Gastrocnemius medialis (tissue), 4 donors: Measurements from ENCODE around the gene ZNF451. TPM values are rescaled to one million over a fixed set of nuclear protein-coding genes. Genes with fewer than 3 reads are reported as not detected.

Source experiments
- ATAC-seq, 2 donors: fragments of 150-250 bp; one replicate each; pipeline ENCODE4 v1.9.1; 2016
- DNase-seq, 2 donors: peaks; one replicate each; pipeline ENCODE4 v3.0.0-alpha.2; 2019
- H3K27ac ChIP-seq, 4 donors: fragments of 200-600 bp; sonication (generic); 1 replicate in 1 of 4; 2 replicates in 3 of 4; pipeline ENCODE4 v1.5.1; 2016 to 2018; ENCODE audit warnings: mild to moderate bottlenecking in 2 of 4, moderate library complexity in 1 of 4
- H3K27me3 ChIP-seq, 3 donors: fragments of 200-600 bp; sonication (generic) in 2 of 3; 1 replicate in 1 of 3; 2 replicates in 2 of 3; pipeline versions ENCODE4 v1.5.1 to v1.6.0; 2016 to 2019; ENCODE audit warnings: mild to moderate bottlenecking in 1 of 3, moderate library complexity in 1 of 3
- H3K36me3 ChIP-seq, 2 donors: fragments of 200-600 bp; sonication (generic) in 1 of 2; one replicate each; pipeline ENCODE4 v1.5.1; 2017 to 2018
- H3K4me1 ChIP-seq, 2 donors: fragments of 200-600 bp; sonication (generic) in 1 of 2; one replicate each; pipeline ENCODE4 v1.5.1; 2016 to 2017; ENCODE audit warnings: mild to moderate bottlenecking in 2 of 2
- H3K4me3 ChIP-seq, 4 donors: fragments of 200-600 bp; sonication (generic) in 3 of 4; 1 replicate in 1 of 4; 2 replicates in 3 of 4; pipeline ENCODE4 v1.5.1; 2016 to 2019; ENCODE audit warnings: mild to moderate bottlenecking in 2 of 4
- H3K9me3 ChIP-seq, 3 donors: fragments of 200-600 bp; sonication (generic) in 2 of 3; 1 replicate in 1 of 3; 2 replicates in 2 of 3; pipeline ENCODE4 v1.5.1; 2016 to 2019
- POLR2A ChIP-seq, 2 donors: fragments of 450-650 bp; IDR thresholded peaks; one replicate each; pipeline ENCODE4 v1.6.1; 2017; ENCODE audit warnings: antibody characterized with exemption in 2 of 2, mild to moderate bottlenecking in 2 of 2, moderate library complexity in 2 of 2
- in situ Hi-C, 4 donors: fragments of 200-750 bp; cut with MboI; loops; one replicate each; pipeline versions ENCODE4 v1.15.0 to v1.8.0; 2017; ENCODE audit warnings: low sequenced_read_pairs in 4 of 4
- intact Hi-C: fragments of 100-400 bp; cut with DNase I; formaldehyde crosslinking; loops from one replicate; pipeline ENCODE4 v1.15.1; 2023; ENCODE audit warnings: low total_unique reads
- total RNA-seq, 4 donors: library from RNA; depleted of rRNA; stranded (reverse); fragments of >200 nt; gene quantifications; one replicate each; pipeline versions ENCODE4 v1.1.0 to v1.2.3, GENCODE V29; 2016
- TF ChIP-seq, protein P1 (sequence below), 5 experiments: fragments of 450-650 bp in 3 of 5; fragments of 200-600 bp in 2 of 5; sonication (generic) in 2 of 5; IDR thresholded peaks in 4 of 5; conservative IDR thresholded peaks in 1 of 5; 1 replicate in 4 of 5; 2 replicates in 1 of 5; pipeline ENCODE4 v1.5.1; 2016 to 2019; ENCODE audit warnings: antibody characterized with exemption in 5 of 5, mild to moderate bottlenecking in 3 of 5, moderate library complexity in 3 of 5

The ZNF451 gene
- total RNA-seq, 4 donors from 2014 or later = 27.1 to 36.8 (median 28.0) TPM

GRCh38 chr6:57048577-57048976 is 41.4 kb upstream of the ZNF451 start:
- H3K27ac ChIP-seq = no peak overlapping the region
- DNase-seq (no peak), ATAC-seq (no peak)
- H3K9me3 ChIP-seq = no peaks in the 10 kb centered on the region
- in situ Hi-C loops = no loop called here
- H3K4me1 ChIP-seq = peaks cover 10 to 13% of the 10 kb centered on the region in 2 donors
- peaks cover 2 to 23% of the 10 kb centered on the region in 2 donors for H3K36me3 ChIP-seq
- no peak overlapping the region for H3K4me3 ChIP-seq
- no peak for TF ChIP-seq POLR2A (IDR thresholded peaks at IDR 0.05)
- no peaks in the 10 kb centered on the region for H3K27me3 ChIP-seq
- intact Hi-C loops = loop anchor here (5.0 kb wide), 1 partner anchor 39 kb away; no protein-coding TSS in a partner anchor

DNA sequence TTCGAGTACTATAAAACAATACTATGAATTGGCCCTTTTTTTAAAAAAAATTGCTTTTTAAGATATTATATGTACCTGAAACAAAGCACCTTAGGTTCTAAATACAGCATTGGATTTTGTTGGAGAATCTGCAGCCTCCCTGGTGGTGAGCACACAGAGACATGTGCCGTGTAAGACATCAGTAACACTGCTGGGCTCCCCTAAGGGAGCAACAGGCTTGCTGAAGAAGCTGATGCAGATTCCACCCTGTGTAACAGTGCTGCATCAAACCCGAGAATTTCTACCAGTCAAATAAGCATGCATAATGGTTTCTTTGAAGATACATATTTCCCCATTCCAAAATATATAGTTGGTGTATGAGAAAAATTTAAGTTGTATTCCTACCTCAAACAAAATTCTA is 26.1 kb upstream of the ZNF451 start:
- ATAC-seq (no peak), DNase-seq (no peak)
- TF ChIP-seq, protein P1, sequence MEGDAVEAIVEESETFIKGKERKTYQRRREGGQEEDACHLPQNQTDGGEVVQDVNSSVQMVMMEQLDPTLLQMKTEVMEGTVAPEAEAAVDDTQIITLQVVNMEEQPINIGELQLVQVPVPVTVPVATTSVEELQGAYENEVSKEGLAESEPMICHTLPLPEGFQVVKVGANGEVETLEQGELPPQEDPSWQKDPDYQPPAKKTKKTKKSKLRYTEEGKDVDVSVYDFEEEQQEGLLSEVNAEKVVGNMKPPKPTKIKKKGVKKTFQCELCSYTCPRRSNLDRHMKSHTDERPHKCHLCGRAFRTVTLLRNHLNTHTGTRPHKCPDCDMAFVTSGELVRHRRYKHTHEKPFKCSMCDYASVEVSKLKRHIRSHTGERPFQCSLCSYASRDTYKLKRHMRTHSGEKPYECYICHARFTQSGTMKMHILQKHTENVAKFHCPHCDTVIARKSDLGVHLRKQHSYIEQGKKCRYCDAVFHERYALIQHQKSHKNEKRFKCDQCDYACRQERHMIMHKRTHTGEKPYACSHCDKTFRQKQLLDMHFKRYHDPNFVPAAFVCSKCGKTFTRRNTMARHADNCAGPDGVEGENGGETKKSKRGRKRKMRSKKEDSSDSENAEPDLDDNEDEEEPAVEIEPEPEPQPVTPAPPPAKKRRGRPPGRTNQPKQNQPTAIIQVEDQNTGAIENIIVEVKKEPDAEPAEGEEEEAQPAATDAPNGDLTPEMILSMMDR (IDR thresholded peaks at IDR 0.05 in 4 of 5, conservative IDR thresholded peaks at IDR 0.05 in 1 of 5) = no peak
- no peak for TF ChIP-seq POLR2A (IDR thresholded peaks at IDR 0.05)
- no peaks in the 10 kb centered on the region for H3K4me1 ChIP-seq
- no peak overlapping the region for H3K4me3 ChIP-seq
- H3K27ac ChIP-seq = no peak overlapping the region
- no peaks in the 10 kb centered on the region for H3K9me3 ChIP-seq
- H3K36me3 ChIP-seq = peaks cover 0 to 14% of the 10 kb centered on the region in 2 donors
- no peaks in the 10 kb centered on the region for H3K27me3 ChIP-seq
- intact Hi-C loops = no loop called here
- in situ Hi-C loops = no loop called here

GRCh38 chr6:57064809-57065208 is 25.2 kb upstream of the ZNF451 start:
- Histone ChIP-seq H3K36me3 (peaks cover 0 to 11% of the 10 kb centered on the region in 2 donors), H3K4me3 (no peak overlapping the region), H3K4me1 (no peaks in the 10 kb centered on the region), H3K9me3 (no peaks in the 10 kb centered on the region), H3K27ac (no peak overlapping the region), H3K27me3 (no peaks in the 10 kb centered on the region)
- intact Hi-C loops = no loop called here
- DNase-seq (no peak), ATAC-seq (no peak)
- in situ Hi-C loops = no loop called here
- no peak for TF ChIP-seq POLR2A (IDR thresholded peaks at IDR 0.05)
- TF ChIP-seq, protein P1 (IDR thresholded peaks at IDR 0.05 in 4 of 5, conservative IDR thresholded peaks at IDR 0.05 in 1 of 5) = no peak

DNA sequence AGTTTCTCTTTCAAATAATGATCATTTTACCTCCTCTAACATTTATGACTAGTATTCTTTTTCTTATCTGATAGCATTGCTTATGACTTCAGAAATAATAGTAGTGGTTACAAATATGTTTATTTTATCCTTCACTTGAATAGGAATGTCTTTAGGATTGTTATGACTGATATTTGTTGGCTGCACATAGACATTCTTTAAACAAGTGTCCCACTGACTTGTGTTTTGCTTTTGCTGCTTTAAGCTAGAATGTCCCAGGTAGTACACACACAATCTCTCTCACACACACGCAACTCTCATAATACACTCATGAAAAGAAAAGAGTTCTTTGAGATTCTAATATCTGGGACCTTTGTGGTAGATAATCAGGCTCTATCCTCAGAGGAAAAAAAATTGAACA is 21.9 kb upstream of the ZNF451 start:
- in situ Hi-C loops = no loop called here
- ATAC-seq = no peak
- TF ChIP-seq, protein P1 (IDR thresholded peaks at IDR 0.05 in 4 of 5, conservative IDR thresholded peaks at IDR 0.05 in 1 of 5) = no peak
- no peak for TF ChIP-seq POLR2A (IDR thresholded peaks at IDR 0.05)

GRCh38 chr6:57069228-57069627 is 20.8 kb upstream of the ZNF451 start:
- no peak overlapping the region for H3K27ac ChIP-seq
- in situ Hi-C loops (no loop called here), intact Hi-C loops (no loop called here)
- H3K4me1 ChIP-seq = no peaks in the 10 kb centered on the region
- TF ChIP-seq POLR2A (IDR thresholded peaks at IDR 0.05) = no peak
- TF ChIP-seq, protein P1 (IDR thresholded peaks at IDR 0.05 in 4 of 5, conservative IDR thresholded peaks at IDR 0.05 in 1 of 5) = no peak
- H3K9me3 ChIP-seq = no peaks in the 10 kb centered on the region
- no peaks in the 10 kb centered on the region for H3K27me3 ChIP-seq
- H3K36me3 ChIP-seq = peaks cover 0 to 8% of the 10 kb centered on the region in 2 donors
- DNase-seq = no peak
- no peak overlapping the region for H3K4me3 ChIP-seq
- no peak for ATAC-seq

More for the DNA sequence above, 21.9 kb upstream of the ZNF451 start:
- no peak for DNase-seq
- peaks cover 0 to 6% of the 10 kb centered on the region in 2 donors for H3K36me3 ChIP-seq
- H3K27ac ChIP-seq = no peak overlapping the region
- no peak overlapping the region for H3K4me3 ChIP-seq
- intact Hi-C loops = no loop called here
- no peaks in the 10 kb centered on the region for H3K9me3 ChIP-seq
- no peaks in the 10 kb centered on the region for H3K27me3 ChIP-seq
- no peaks in the 10 kb centered on the region for H3K4me1 ChIP-seq
